Astrocyte of the spinal cord (primary cell): Measurements from ENCODE around the gene DCLK1.

Experiments used
- DNase-seq: peaks from one replicate; pipeline ENCODE4 v3.0.0; 2011; ENCODE audit warnings: low read depth, low spot score
- H3K4me3 ChIP-seq: 2 replicates; pipeline ENCODE4 v1.5.1; 2011; ENCODE audit warnings: low read depth, mild to moderate bottlenecking, low read length, moderate library complexity
- in situ Hi-C: cut with HindIII; loops from 2 replicates; pipeline ENCODE4 v1.10.0; 2017; ENCODE audit warnings: low sequenced_read_pairs
- TF ChIP-seq, protein P1 (sequence below): IDR thresholded peaks from 2 replicates; pipeline ENCODE4 v1.5.1; 2012; ENCODE audit warnings: low read depth, mild to moderate bottlenecking, low read length, inconsistent platforms

Gene DCLK1

DNA sequence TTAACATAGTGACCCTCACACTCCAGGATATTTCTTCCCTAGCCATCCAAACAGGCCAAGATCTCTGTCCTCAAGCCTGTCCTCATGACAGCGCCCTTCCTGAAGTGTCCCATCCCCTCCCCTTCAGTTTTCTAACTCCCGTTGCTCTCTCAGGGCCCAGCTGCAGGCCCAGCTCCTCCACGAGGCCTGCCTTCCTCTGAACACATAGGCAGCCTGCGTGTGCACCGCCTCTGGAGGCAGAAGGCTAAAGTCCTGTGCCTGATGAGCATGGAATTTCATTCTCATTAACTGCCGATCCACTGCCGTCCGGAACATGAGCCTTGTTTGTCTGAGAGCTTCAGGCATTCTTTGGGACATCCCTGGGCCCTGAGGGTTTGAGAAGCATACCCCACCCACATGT is 306.4 kb downstream of the DCLK1 start:
- TF ChIP-seq, protein P1, sequence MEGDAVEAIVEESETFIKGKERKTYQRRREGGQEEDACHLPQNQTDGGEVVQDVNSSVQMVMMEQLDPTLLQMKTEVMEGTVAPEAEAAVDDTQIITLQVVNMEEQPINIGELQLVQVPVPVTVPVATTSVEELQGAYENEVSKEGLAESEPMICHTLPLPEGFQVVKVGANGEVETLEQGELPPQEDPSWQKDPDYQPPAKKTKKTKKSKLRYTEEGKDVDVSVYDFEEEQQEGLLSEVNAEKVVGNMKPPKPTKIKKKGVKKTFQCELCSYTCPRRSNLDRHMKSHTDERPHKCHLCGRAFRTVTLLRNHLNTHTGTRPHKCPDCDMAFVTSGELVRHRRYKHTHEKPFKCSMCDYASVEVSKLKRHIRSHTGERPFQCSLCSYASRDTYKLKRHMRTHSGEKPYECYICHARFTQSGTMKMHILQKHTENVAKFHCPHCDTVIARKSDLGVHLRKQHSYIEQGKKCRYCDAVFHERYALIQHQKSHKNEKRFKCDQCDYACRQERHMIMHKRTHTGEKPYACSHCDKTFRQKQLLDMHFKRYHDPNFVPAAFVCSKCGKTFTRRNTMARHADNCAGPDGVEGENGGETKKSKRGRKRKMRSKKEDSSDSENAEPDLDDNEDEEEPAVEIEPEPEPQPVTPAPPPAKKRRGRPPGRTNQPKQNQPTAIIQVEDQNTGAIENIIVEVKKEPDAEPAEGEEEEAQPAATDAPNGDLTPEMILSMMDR, result no peak
- in situ Hi-C loops, result no loop called here
- DNase-seq, result no peak
- no peak overlapping the region for H3K4me3 ChIP-seq

DNA sequence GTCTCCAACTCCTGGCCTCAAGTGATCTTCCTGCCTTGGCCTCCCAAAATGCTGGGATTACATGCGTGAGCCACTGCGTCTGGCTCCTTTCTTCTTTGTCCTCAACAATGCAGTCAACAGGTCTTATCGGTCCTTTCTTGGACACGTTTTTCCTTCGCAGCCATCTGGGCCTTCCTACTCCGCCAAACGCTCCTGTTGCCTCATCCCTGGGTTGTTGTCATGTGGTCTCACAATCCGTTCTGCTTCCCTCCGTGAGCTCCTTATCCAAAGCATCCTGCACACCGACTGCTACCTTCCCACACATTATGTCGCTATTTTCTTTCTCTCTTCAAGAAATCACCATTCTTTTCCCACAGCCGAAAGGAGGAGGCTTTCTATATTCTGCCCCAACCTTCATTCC is 306.8 kb downstream of the DCLK1 start:
- in situ Hi-C loops, result no loop called here
- DNase-seq, result no peak
- H3K4me3 ChIP-seq, result no peak overlapping the region
- TF ChIP-seq, protein P1, result no peak

DNA sequence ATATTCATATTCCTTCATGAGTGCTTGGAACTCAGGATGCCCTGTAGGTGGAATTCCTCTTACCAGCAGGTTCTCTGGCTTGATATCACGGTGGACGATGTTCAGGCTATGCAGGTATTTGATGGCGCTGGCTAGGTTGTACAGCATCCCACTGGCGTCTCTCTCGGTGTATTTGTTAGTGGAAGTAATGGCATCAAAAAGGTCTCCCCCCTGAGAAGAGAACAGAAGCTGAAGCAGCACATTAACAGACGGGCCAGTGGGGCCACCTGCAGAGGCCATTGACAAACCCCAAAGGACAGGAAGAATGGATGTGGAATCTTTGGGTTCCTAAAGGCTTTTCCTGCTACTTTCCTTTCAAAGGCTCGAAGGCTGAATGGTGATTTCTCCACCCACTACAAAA is 308.5 kb downstream of the DCLK1 start:
- no peak overlapping the region for H3K4me3 ChIP-seq
- in situ Hi-C loops, result no loop called here
- TF ChIP-seq, protein P1, result no peak
- no peak for DNase-seq

DNA sequence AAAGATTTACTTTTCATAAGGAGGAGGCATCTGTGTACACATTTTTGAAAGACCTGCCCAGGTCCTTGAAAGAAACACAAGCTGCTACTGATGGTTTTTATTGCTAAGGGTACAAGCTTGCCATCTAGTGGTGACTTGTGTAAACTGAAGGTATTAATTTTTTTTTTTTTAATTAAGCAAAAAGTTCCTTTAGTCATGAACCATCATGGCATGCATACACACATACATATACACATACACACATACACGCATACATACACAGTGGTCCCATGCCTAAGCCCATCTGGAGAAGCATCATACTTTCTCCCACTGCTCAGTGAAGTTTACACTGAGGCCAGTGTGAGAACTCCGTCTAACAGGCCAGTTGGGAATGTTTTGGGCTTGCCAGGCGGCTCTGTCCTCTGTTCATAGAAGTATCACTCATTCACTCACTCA is 312.5 kb downstream of the DCLK1 start:
- DNase-seq, result peak; percentile 55
- in situ Hi-C loops, result no loop called here
- TF ChIP-seq, protein P1, result peak; percentile 58
- H3K4me3 ChIP-seq, result no peak overlapping the region

DNA sequence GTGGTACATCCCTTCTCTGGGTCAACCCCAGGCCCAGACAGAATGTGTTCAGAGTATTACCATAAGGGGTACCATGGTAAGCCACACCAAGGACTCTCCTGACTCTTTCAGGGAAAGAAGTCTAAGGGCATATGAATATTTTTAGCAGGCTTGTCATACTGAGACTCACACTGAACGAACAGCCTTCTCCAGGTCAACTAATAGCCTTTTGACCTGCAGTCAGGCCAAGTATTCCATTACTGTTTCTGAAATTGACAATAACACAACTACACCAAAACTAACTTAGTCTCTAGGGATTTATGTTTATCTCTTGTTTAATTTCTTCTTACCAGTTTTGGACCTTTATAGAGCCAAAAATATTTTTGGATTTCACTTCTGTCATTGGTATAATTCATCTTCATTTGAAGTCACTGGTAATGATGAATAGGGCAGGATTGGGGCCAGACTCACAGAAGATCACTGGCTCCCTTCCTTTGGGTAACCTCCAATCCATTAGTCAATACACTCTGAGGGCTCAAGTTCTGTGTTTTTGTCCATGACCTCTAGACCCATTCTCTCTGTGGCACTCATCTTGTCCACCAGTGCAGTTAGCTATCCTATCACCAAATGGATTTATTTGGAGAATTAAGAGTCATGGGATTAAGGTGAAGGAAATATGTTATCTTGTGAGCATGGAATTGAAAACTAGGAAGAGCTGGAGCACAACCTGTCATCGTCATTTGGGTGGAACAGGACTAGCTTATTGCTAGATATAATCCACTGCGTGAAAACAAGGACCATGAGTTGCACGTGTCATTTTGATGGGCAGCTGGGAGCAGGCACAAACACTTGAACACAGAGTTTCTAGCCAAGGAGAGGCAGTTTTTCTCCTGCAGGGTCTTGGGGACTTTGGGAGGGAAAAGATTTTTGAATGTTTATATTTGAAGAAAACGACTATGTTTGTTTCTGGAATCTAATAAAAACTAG is 313.3 kb downstream of the DCLK1 start:
- in situ Hi-C loops, result no loop called here
- no peak overlapping the region for H3K4me3 ChIP-seq
- DNase-seq, result no peak
- TF ChIP-seq, protein P1, result no peak

DNA sequence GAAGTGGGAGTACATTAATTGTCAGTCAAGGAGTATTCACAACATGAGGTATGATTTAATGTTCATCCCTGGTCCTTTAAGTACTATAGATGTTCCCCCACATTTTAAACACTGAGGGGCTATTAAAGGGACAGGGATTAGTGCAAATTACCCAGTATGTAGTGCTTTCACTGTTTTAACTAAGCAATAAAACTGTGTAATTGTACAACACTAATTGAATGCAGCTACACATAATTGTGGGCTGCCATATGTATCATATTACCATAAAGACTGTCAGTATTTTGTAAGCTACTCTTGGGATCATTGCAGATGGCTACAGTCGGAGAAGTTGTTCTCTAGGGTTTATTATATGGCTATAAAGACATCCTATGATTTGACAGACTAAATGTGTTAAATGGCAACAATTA is 316.6 kb downstream of the DCLK1 start:
- TF ChIP-seq, protein P1, result no peak
- in situ Hi-C loops, result no loop called here
- DNase-seq, result no peak
- no peak overlapping the region for H3K4me3 ChIP-seq
